GM12878 (cell line): ENCODE data around the gene POU3F4. TPM values are rescaled to one million over a fixed set of nuclear protein-coding genes. Genes with fewer than 3 reads are reported as not detected.

Experiments
- ATAC-seq: fragments of 200-7000 bp; cut with Tn5 transposase; 3 replicates; pipeline ENCODE4 v1.9.1; 2020; ENCODE audit warnings: mild to moderate bottlenecking, moderate library complexity
- BruUV-seq: library from RNA; stranded (reverse); fragments of 400-500 nt; replicated peaks from 2 replicates; lab custom pipeline; 2021; lab: Mats Ljungman, UMichigan
- CTCF ChIA-PET: fragments of 300-600 bp; sonication (Branson Sonifier 250); formaldehyde crosslinking; extraction: SDS; loops from one replicate; lab custom pipeline; 2021; ENCODE audit warnings: inconsistent platforms; lab: Yijun Ruan, JAX
- POLR2A ChIA-PET: fragments of 350-600 bp; formaldehyde crosslinking; extraction: SDS; loops from one replicate; lab custom pipeline; 2021; ENCODE audit warnings: inconsistent platforms; lab: Charles Lee
- RAD21 ChIA-PET: fragments of 300-600 bp; sonication (Branson Sonifier 250); formaldehyde crosslinking; loops from one replicate; lab custom pipeline; 2023; ENCODE audit warnings: antibody characterized with exemption; ENCODE audit not compliant: unreplicated experiment; lab: Charles Lee
- SMC1A ChIA-PET: fragments of 300-600 bp; sonication (Branson Sonifier 250); formaldehyde crosslinking; loops from one replicate; lab custom pipeline; 2023; ENCODE audit not compliant: unreplicated experiment, uncharacterized antibody; lab: Charles Lee
- DNase-seq: peaks from one replicate; pipeline ENCODE4 v3.0.0-alpha.2; 2011; ENCODE audit warnings: low read depth, low spot score
- FAIRE-seq: peaks from 3 replicates; lab custom pipeline; 2011; peaks lifted over from hg19 to GRCh38; lab: Jason Lieb, UNC
- H2AFZ ChIP-seq: 2 replicates; pipeline ENCODE4 v1.6.0; 2011; ENCODE audit warnings: low read depth, low read length, control low read depth; ENCODE audit not compliant: control insufficient read depth
- H3K27ac ChIP-seq: 2 replicates; pipeline ENCODE4 v1.5.1; 2011; ENCODE audit warnings: control low read depth; ENCODE audit not compliant: control insufficient read depth, insufficient read depth
- H3K27me3 ChIP-seq, 2 experiments: replicated peaks in 1 of 2; 2 replicates each; pipeline versions ENCODE4 v1.6.0 to v1.6.1; 2011; ENCODE audit warnings: low read length in 1 of 2; ENCODE audit not compliant: control insufficient read depth in 2 of 2, insufficient read depth in 2 of 2
- H3K36me3 ChIP-seq, 2 experiments: 2 replicates each; pipeline ENCODE4 v1.5.1; 2011; ENCODE audit warnings: low read length in 1 of 2; ENCODE audit not compliant: control insufficient read depth in 2 of 2, insufficient read depth in 2 of 2
- H3K4me1 ChIP-seq: 2 replicates; pipeline ENCODE4 v1.6.1; 2011; ENCODE audit warnings: mild to moderate bottlenecking, low read length, moderate library complexity, mixed read lengths; ENCODE audit not compliant: control insufficient read depth, insufficient read depth
- H3K4me2 ChIP-seq: 2 replicates; pipeline ENCODE4 v1.6.0; 2011; ENCODE audit warnings: control low read depth; ENCODE audit not compliant: control insufficient read depth, insufficient read depth
- H3K4me3 ChIP-seq: fragments of 200-600 bp; sonication (generic); 2 replicates; pipeline ENCODE4 v1.5.1; 2016
- H3K79me2 ChIP-seq: 2 replicates; pipeline ENCODE4 v1.6.0; 2011; ENCODE audit warnings: low read length; ENCODE audit not compliant: control insufficient read depth, insufficient read depth
- H3K9ac ChIP-seq: 2 replicates; pipeline ENCODE4 v1.8.0; 2011; ENCODE audit warnings: low read length, control low read depth, mixed read lengths; ENCODE audit not compliant: control insufficient read depth, insufficient read depth
- H3K9me3 ChIP-seq: replicated peaks from 3 replicates; pipeline ENCODE4 v1.5.1; 2011; ENCODE audit warnings: mild to moderate bottlenecking, low read length; ENCODE audit not compliant: control insufficient read depth, insufficient read depth
- H4K20me1 ChIP-seq: 2 replicates; pipeline ENCODE4 v1.6.0; 2011; ENCODE audit not compliant: control insufficient read depth, insufficient read depth
- IKZF2 ChIP-seq, 2 experiments: fragments of 450-650 bp; IDR thresholded peaks; 2 replicates each; pipeline ENCODE4 v1.6.1; 2017; ENCODE audit warnings: mild to moderate bottlenecking in 2 of 2, moderate library complexity in 2 of 2
- MTA3 ChIP-seq: IDR thresholded peaks from 2 replicates; pipeline ENCODE4 v1.6.1; 2012; ENCODE audit warnings: low read length, inconsistent platforms, borderline replicate concordance
- SRF ChIP-seq, 2 experiments: IDR thresholded peaks; 2 replicates each; pipeline ENCODE4 v1.6.1; 2011; ENCODE audit warnings: low read depth in 2 of 2, low read length in 2 of 2, mild to moderate bottlenecking in 1 of 2, moderate library complexity in 1 of 2
- STAT3 ChIP-seq: IDR thresholded peaks from 2 replicates; pipeline ENCODE4 v1.6.1; 2011; ENCODE audit warnings: low read depth, low read length, improper control_type of control experiment
- WGBS: methylation state at CpG from one replicate; pipeline ENCODE4 v1.1.6; 2016; ENCODE audit warnings: low lambda C conversion rate; ENCODE audit not compliant: insufficient replicate concordance, insufficient coverage; ENCODE audit errors: missing lambda C conversion rate; 5-methylcytosine and 5-hydroxymethylcytosine counted together
- in situ Hi-C: fragments of 300-500 bp; cut with MboI; formaldehyde crosslinking; loops from 9 replicates; pipeline ENCODE4 v1.14.3; 2018; ENCODE audit warnings: mixed read lengths
- intact Hi-C: fragments of 100-400 bp; cut with micrococcal nuclease; formaldehyde crosslinking; loops from one replicate; pipeline ENCODE4 v1.14.2; 2022; ENCODE audit not compliant: unreplicated experiment
- polyA plus RNA-seq, 11 experiments: library from polyadenylated mRNA; depleted of rRNA in 4 of 11; unstranded in 6 of 11; stranded (reverse) in 5 of 11; fragments of >200 nt; fragmentation: Nextera tagmentation in 4 of 11; fragmentation: Illumina TruSeq in 1 of 11; extraction: Ambion mirVana in 4 of 11; extraction: Trizol in 1 of 11; gene quantifications; 1 replicate in 1 of 11; 2 replicates in 10 of 11; pipeline versions ENCODE4 v1.2.1 to v1.2.3, GENCODE V29; 2011 to 2016; ENCODE audit warnings: inconsistent platforms in 2 of 11, missing spikeins in 2 of 11, low read depth in 1 of 11
- total RNA-seq, 4 experiments: library from RNA; depleted of rRNA in 3 of 4; stranded (reverse); fragments of >200 nt in 3 of 4; fragmentation: Illumina TruSeq in 1 of 4; extraction: Trizol in 1 of 4; gene quantifications; 2 replicates each; pipeline versions ENCODE4 v1.2.1 to v1.2.3, GENCODE V29; 2013 to 2021
- TF ChIP-seq, protein P1 (sequence below): fragments of 450-650 bp; formaldehyde crosslinking; IDR thresholded peaks from 2 replicates; pipeline ENCODE4 v1.4.0; 2022; ENCODE audit warnings: mild to moderate bottlenecking, moderate library complexity
- TF ChIP-seq, protein P2 (sequence below): fragments of 450-650 bp; IDR thresholded peaks from 2 replicates; pipeline ENCODE4 v1.6.1; 2017; ENCODE audit warnings: mild to moderate bottlenecking, moderate library complexity

POU3F4 gene
- total and polyA plus RNA-seq, 10 of the 15 experiments (the other 5 are each of a cell fraction or from before 2014, with no cell fraction given), result 0.01 TPM; not detected in 9

GRCh38 chrX:83511208-83511607, 3.1 kb downstream of the POU3F4 start:
- Histone ChIP-seq H3K4me1 (no peaks in the 10 kb centered on the region), H3K36me3 (no peaks in the 10 kb centered on the region), H3K79me2 (no peaks in the 10 kb centered on the region), H3K27ac (no peak overlapping the region), H3K4me2 (no peak overlapping the region), H4K20me1 (no peaks in the 10 kb centered on the region), H3K4me3 (no peak overlapping the region), H3K27me3 (no peaks in the 10 kb centered on the region), H3K9ac (no peak overlapping the region), H3K9me3 (no peaks in the 10 kb centered on the region; the same call in 2 of the 3 replicates), H2AFZ (no peak overlapping the region)
- in situ Hi-C loops, result no loop called here
- CTCF ChIA-PET, result interaction anchor here (0.6 kb wide), 1 partner anchor 693 kb away, joined by 3 read pairs; no protein-coding TSS in a partner anchor
- FAIRE-seq (no peak), DNase-seq (no peak), ATAC-seq (no peak)
- BruUV-seq, result no TSS peak
- intact Hi-C loops, result no loop called here
- SMC1A ChIA-PET, result no interaction called here
- TF ChIP-seq, protein P1, sequence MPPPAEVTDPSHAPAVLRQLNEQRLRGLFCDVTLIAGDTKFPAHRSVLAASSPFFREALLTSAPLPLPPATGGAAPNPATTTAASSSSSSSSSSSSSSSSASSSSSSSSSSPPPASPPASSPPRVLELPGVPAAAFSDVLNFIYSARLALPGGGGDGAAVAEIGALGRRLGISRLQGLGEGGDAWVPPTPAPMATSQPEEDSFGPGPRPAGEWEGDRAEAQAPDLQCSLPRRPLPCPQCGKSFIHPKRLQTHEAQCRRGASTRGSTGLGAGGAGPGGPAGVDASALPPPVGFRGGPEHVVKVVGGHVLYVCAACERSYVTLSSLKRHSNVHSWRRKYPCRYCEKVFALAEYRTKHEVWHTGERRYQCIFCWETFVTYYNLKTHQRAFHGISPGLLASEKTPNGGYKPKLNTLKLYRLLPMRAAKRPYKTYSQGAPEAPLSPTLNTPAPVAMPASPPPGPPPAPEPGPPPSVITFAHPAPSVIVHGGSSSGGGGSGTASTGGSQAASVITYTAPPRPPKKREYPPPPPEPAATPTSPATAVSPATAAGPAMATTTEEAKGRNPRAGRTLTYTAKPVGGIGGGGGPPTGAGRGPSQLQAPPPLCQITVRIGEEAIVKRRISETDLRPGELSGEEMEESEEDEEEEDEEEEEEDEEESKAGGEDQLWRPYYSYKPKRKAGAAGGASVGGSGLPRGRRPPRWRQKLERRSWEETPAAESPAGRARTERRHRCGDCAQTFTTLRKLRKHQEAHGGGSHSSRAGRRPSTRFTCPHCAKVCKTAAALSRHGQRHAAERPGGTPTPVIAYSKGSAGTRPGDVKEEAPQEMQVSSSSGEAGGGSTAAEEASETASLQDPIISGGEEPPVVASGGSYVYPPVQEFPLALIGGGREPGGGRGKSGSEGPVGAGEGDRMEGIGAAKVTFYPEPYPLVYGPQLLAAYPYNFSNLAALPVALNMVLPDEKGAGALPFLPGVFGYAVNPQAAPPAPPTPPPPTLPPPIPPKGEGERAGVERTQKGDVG, result no peak
- TF ChIP-seq MTA3, result no peak
- POLR2A ChIA-PET, result no interaction called here
- RAD21 ChIA-PET, result no interaction called here
- WGBS, result 49% methylated on average over 17 of the region's 17 CpGs

DNA sequence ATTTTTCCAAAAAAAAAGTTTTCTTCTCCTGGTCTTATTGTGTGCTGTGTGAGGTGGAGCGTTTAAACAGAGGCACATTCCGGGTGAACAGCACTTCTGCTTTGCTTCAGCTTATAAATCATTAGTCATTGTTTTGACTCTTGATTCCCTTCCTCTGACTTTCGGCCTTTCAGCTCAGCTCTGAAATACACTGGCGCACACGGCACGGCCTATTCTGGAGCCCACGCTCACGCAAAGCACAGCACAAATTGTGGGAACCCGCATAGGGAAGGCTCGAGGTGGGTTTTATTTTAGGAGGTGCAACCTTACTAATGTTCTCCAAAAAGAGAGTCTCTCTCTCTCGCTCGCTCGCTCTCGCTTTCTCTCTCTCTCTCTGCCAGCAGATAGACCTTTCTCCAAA, 4.0 kb downstream of the POU3F4 start:
- Histone ChIP-seq H3K27me3 (no peaks in the 10 kb centered on the region), H3K4me2 (no peak overlapping the region), H3K9ac (no peak overlapping the region), H3K4me1 (no peaks in the 10 kb centered on the region), H3K36me3 (no peaks in the 10 kb centered on the region), H3K9me3 (no peaks in the 10 kb centered on the region; the same call in 2 of the 3 replicates), H4K20me1 (no peaks in the 10 kb centered on the region), H3K27ac (no peak overlapping the region), H3K79me2 (no peaks in the 10 kb centered on the region), H3K4me3 (no peak overlapping the region), H2AFZ (no peak overlapping the region)
- RAD21 ChIA-PET, result no interaction called here
- CTCF ChIA-PET, result no interaction called here
- in situ Hi-C loops, result no loop called here
- ATAC-seq (no peak), FAIRE-seq (no peak), DNase-seq (no peak)
- 43% methylated on average over 14 of the region's 14 CpGs for WGBS
- SMC1A ChIA-PET, result interaction anchor here (0.6 kb wide), 1 partner anchor 62 kb away, joined by 3 read pairs; no protein-coding TSS in a partner anchor
- POLR2A ChIA-PET, result no interaction called here
- no TSS peak for BruUV-seq
- TF ChIP-seq SRF (IDR thresholded peaks at IDR 0.05; ENCODE audit: low read depth in 2 of 2, low read length in 2 of 2), result no peak
- TF ChIP-seq STAT3, result no peak
- TF ChIP-seq IKZF2 (IDR thresholded peaks at IDR 0.05), result no peak
- TF ChIP-seq, protein P2, sequence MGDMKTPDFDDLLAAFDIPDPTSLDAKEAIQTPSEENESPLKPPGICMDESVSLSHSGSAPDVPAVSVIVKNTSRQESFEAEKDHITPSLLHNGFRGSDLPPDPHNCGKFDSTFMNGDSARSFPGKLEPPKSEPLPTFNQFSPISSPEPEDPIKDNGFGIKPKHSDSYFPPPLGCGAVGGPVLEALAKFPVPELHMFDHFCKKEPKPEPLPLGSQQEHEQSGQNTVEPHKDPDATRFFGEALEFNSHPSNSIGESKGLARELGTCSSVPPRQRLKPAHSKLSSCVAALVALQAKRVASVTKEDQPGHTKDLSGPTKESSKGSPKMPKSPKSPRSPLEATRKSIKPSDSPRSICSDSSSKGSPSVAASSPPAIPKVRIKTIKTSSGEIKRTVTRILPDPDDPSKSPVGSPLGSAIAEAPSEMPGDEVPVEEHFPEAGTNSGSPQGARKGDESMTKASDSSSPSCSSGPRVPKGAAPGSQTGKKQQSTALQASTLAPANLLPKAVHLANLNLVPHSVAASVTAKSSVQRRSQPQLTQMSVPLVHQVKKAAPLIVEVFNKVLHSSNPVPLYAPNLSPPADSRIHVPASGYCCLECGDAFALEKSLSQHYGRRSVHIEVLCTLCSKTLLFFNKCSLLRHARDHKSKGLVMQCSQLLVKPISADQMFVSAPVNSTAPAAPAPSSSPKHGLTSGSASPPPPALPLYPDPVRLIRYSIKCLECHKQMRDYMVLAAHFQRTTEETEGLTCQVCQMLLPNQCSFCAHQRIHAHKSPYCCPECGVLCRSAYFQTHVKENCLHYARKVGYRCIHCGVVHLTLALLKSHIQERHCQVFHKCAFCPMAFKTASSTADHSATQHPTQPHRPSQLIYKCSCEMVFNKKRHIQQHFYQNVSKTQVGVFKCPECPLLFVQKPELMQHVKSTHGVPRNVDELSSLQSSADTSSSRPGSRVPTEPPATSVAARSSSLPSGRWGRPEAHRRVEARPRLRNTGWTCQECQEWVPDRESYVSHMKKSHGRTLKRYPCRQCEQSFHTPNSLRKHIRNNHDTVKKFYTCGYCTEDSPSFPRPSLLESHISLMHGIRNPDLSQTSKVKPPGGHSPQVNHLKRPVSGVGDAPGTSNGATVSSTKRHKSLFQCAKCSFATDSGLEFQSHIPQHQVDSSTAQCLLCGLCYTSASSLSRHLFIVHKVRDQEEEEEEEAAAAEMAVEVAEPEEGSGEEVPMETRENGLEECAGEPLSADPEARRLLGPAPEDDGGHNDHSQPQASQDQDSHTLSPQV, result no peak
- intact Hi-C loops, result no loop called here
